ENCODE data around the gene FBXO5. TPM values are rescaled to one million over a fixed set of nuclear protein-coding genes. Genes with fewer than 3 reads are reported as not detected.
"Not testable (repeated sequence)": the region's sequence is repeated elsewhere in the genome, so short reads cannot be mapped to it uniquely, and the experiment has no call there.

FBXO5 gene
- total RNA-seq, 1 donor from 2014 or later, result 13.3 TPM

GRCh38 chr6:152973916-152974315 is 8.9 kb downstream of the FBXO5 start:
- Mint-ChIP-seq H3K4me1 (peaks cover 15% of the 10 kb centered on the region), H3K9me3 (peaks cover 7% of the 10 kb centered on the region), H3K27ac (no peak overlapping the region), H3K27me3 (no peaks in the 10 kb centered on the region), H3K36me3 (ENCODE audit: low read depth) (peaks cover 71% of the 10 kb centered on the region), H3K4me3 (no peak overlapping the region)
- TF ChIP-seq, protein P1, sequence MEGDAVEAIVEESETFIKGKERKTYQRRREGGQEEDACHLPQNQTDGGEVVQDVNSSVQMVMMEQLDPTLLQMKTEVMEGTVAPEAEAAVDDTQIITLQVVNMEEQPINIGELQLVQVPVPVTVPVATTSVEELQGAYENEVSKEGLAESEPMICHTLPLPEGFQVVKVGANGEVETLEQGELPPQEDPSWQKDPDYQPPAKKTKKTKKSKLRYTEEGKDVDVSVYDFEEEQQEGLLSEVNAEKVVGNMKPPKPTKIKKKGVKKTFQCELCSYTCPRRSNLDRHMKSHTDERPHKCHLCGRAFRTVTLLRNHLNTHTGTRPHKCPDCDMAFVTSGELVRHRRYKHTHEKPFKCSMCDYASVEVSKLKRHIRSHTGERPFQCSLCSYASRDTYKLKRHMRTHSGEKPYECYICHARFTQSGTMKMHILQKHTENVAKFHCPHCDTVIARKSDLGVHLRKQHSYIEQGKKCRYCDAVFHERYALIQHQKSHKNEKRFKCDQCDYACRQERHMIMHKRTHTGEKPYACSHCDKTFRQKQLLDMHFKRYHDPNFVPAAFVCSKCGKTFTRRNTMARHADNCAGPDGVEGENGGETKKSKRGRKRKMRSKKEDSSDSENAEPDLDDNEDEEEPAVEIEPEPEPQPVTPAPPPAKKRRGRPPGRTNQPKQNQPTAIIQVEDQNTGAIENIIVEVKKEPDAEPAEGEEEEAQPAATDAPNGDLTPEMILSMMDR (IDR thresholded peaks at IDR 0.05), result no peak
- POLR2A ChIA-PET, result no interaction called here
- CTCF ChIA-PET, result interaction anchor here (1.2 kb wide), 1 partner anchor 26 kb away, joined by 4 read pairs; no protein-coding TSS in a partner anchor
- intact Hi-C loops (cut with micrococcal nuclease), result no loop called here
- ATAC-seq (ENCODE audit: low read depth), result no peak
- DNase-seq, result no peak

DNA sequence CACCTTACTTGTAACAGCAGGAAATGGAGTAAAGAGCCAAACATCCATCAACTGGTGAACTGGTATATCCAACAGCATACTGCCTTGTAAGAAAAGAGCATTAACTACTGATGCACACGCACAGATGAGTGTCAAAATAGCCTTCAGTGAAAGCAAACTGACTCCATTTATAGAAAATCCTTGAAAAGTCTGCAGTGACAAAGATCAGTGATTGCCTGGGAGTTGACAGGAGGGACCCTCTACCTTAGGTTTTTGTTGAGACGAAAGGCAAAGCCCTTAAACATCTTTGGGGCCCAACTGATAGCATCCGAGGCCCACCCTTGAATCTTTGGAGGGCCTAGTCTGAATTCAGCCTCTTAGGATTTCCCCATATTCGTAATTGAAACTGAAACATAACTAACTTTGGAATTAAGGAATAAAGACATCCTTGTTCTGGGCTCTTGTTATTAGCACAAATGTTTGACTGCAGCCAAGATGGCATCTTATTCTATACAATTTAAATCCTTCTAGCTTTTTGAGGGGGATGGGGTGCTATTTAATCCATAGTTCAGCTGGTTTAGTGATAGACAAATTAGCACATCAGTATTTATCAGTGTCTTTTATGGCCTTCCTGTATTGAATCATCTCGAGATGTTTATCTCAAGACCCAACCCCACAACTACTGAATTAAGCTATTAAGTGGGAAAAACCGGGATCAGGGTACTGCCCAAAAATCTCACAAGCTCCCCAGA is 13.0 kb downstream of the FBXO5 start:
- Mint-ChIP-seq H3K9me3 (peaks cover 28% of the 10 kb centered on the region), H3K36me3 (ENCODE audit: low read depth) (peaks cover 56% of the 10 kb centered on the region), H3K4me3 (no peak overlapping the region), H3K27me3 (no peaks in the 10 kb centered on the region), H3K4me1 (peaks cover 2% of the 10 kb centered on the region), H3K27ac (no peak overlapping the region)
- no peak for DNase-seq
- ChIA-PET CTCF (interaction anchor here (1.3 kb wide), 1 partner anchor 22 kb away, joined by 3 read pairs; no protein-coding TSS in a partner anchor), POLR2A (no interaction called here)
- intact Hi-C loops (cut with micrococcal nuclease), result no loop called here
- TF ChIP-seq, protein P1 (IDR thresholded peaks at IDR 0.05), result no peak
- no peak for ATAC-seq (ENCODE audit: low read depth)

- DNase-seq; POLR2A ChIA-PET; ATAC-seq (ENCODE audit: low read depth); H3K27ac Mint-ChIP-seq; H3K27me3 Mint-ChIP-seq; CTCF ChIA-PET; intact Hi-C loops (cut with micrococcal nuclease); H3K4me3 Mint-ChIP-seq; H3K4me1 Mint-ChIP-seq: not testable (repeated sequence)
- Mint-ChIP-seq H3K9me3 (peaks cover 32% of the 10 kb centered on the region), H3K36me3 (ENCODE audit: low read depth) (peaks cover 26% of the 10 kb centered on the region)
Observed at GRCh38 chr6:152966168-152966894, 16.5 kb downstream of the FBXO5 start.

GRCh38 chr6:152959333-152959732 is 23.5 kb downstream of the FBXO5 start:
- H3K27ac Mint-ChIP-seq, result no peak overlapping the region
- no peaks in the 10 kb centered on the region for H3K4me1 Mint-ChIP-seq
- ATAC-seq (ENCODE audit: low read depth) (no peak), DNase-seq (no peak)
- intact Hi-C loops (cut with micrococcal nuclease), result no loop called here
- ChIA-PET CTCF (no interaction called here), POLR2A (no interaction called here)
- H3K27me3 Mint-ChIP-seq, result peaks cover 18% of the 10 kb centered on the region
- H3K9me3 Mint-ChIP-seq, result no peaks in the 10 kb centered on the region
- TF ChIP-seq, protein P1 (IDR thresholded peaks at IDR 0.05), result no peak
- H3K4me3 Mint-ChIP-seq, result no peak overlapping the region
- no peaks in the 10 kb centered on the region for H3K36me3 Mint-ChIP-seq (ENCODE audit: low read depth)

DNA sequence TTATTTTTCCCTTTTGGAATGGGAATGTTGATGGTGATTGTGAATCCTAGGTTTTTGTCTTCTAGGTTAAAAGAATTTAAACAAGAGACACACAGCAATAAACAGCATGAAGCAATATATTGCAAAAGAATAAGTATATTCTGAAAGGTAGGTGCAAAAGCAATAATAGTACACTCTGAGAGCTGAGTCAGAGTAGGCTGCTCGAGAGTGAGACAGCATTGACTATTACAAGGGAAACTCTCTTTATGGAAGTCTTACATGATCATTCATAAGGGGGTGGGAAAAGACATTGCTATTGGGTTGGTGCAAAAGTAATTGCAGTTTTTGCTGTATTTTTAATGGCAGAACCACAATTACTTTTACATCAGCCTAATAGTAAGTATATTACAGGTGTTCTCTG is 25.0 kb downstream of the FBXO5 start:
- CTCF ChIA-PET, result no interaction called here
- H3K4me1 Mint-ChIP-seq, result no peaks in the 10 kb centered on the region

More for the DNA sequence above, 25.0 kb downstream of the FBXO5 start:
- intact Hi-C loops (cut with micrococcal nuclease), result no loop called here
- TF ChIP-seq, protein P1 (IDR thresholded peaks at IDR 0.05), result no peak
- Mint-ChIP-seq H3K4me3 (no peak overlapping the region), H3K27ac (no peak overlapping the region), H3K9me3 (no peaks in the 10 kb centered on the region), H3K27me3 (peaks cover 24% of the 10 kb centered on the region), H3K36me3 (ENCODE audit: low read depth) (no peaks in the 10 kb centered on the region)
- DNase-seq (no peak), ATAC-seq (ENCODE audit: low read depth) (no peak)
- POLR2A ChIA-PET, result no interaction called here
